WTC11 (cell line): ENCODE measurements around the gene DMGDH. TPM values are rescaled to one million over a fixed set of nuclear protein-coding genes. Genes with fewer than 3 reads are reported as not detected.

Experiments used
- ATAC-seq: fragments of 200-7000 bp; cut with Tn5 transposase; 2 replicates; pipeline ENCODE4 v1.10.0; 2021; ENCODE audit warnings: mild to moderate bottlenecking, moderate library complexity
- CTCF ChIA-PET: fragments of 300-600 bp; sonication (Branson Sonifier 250); formaldehyde crosslinking; loops from one replicate; lab custom pipeline; 2021; ENCODE audit warnings: antibody characterized with exemption; lab: Charles Lee
- POLR2A ChIA-PET: fragments of 350-600 bp; sonication (Branson Sonifier 250); formaldehyde crosslinking; loops from one replicate; lab custom pipeline; 2021; ENCODE audit warnings: antibody characterized with exemption; lab: Charles Lee
- DNase-seq: peaks from one replicate; pipeline ENCODE4 v3.0.0; 2021; ENCODE audit warnings: low spot score
- H3K27ac Mint-ChIP-seq: 2 replicates; pipeline ENCODE4 v1.8.0; 2021; ENCODE audit warnings: mixed read lengths
- H3K27me3 Mint-ChIP-seq: 2 replicates; pipeline ENCODE4 v1.8.0; 2021; ENCODE audit warnings: low read depth, mild to moderate bottlenecking, moderate library complexity, mixed read lengths
- H3K36me3 Mint-ChIP-seq: 2 replicates; pipeline ENCODE4 v1.8.0; 2021; ENCODE audit warnings: mixed read lengths
- H3K4me1 Mint-ChIP-seq: 2 replicates; pipeline ENCODE4 v1.8.0; 2022; ENCODE audit warnings: mixed read lengths
- H3K4me3 Mint-ChIP-seq: 2 replicates; pipeline ENCODE4 v1.8.0; 2021; ENCODE audit warnings: mild to moderate bottlenecking, moderate library complexity, mixed read lengths
- H3K9me3 Mint-ChIP-seq: 2 replicates; pipeline ENCODE4 v1.8.0; 2021; ENCODE audit warnings: mixed read lengths
- AR ChIP-seq: fragments of 250-450 bp; sonication (Bioruptor Pico); IDR thresholded peaks from 2 replicates; pipeline ENCODE4 v1.9.0; 2021; ENCODE audit warnings: mild to moderate bottlenecking
- ATF3 ChIP-seq: sonication (generic); formaldehyde crosslinking; conservative IDR thresholded peaks from 2 replicates; pipeline ENCODE4 v1.8.1; 2022; ENCODE audit warnings: mild to moderate bottlenecking, missing genetic modification reagents
- ATF6 ChIP-seq: sonication (generic); formaldehyde crosslinking; IDR thresholded peaks from 2 replicates; pipeline ENCODE4 v1.8.1; 2023; ENCODE audit warnings: mild to moderate bottlenecking, missing genetic modification reagents
- CDX4 ChIP-seq: fragments of 250-450 bp; sonication (Bioruptor Pico); IDR thresholded peaks from 2 replicates; pipeline ENCODE4 v1.9.0; 2021; ENCODE audit warnings: moderate library complexity, mild to moderate bottlenecking, inconsistent platforms, borderline replicate concordance
- FOXK1 ChIP-seq: sonication (generic); formaldehyde crosslinking; IDR thresholded peaks from 2 replicates; pipeline ENCODE4 v1.8.0; 2022; ENCODE audit warnings: mild to moderate bottlenecking, moderate library complexity, missing genetic modification reagents
- FOXP4 ChIP-seq: sonication (generic); formaldehyde crosslinking; IDR thresholded peaks from 2 replicates; pipeline ENCODE4 v1.8.0; 2022; ENCODE audit warnings: mild to moderate bottlenecking, missing genetic modification reagents
- HMGA2 ChIP-seq: fragments of 250-450 bp; sonication (Bioruptor Pico); IDR thresholded peaks from 2 replicates; pipeline ENCODE4 v1.4.0; 2021; ENCODE audit warnings: mild to moderate bottlenecking, moderate library complexity
- NFATC4 ChIP-seq: fragments of 250-450 bp; sonication (Bioruptor Pico); IDR thresholded peaks from 2 replicates; pipeline ENCODE4 v1.9.0; 2021; ENCODE audit warnings: mild to moderate bottlenecking
- NFE2L1 ChIP-seq: sonication (generic); formaldehyde crosslinking; IDR thresholded peaks from 2 replicates; pipeline ENCODE4 v1.8.1; 2023; ENCODE audit warnings: missing genetic modification reagents
- NR3C1 ChIP-seq: sonication (generic); formaldehyde crosslinking; conservative IDR thresholded peaks from 2 replicates; pipeline ENCODE4 v1.8.1; 2023; ENCODE audit warnings: low read depth, mild to moderate bottlenecking, missing genetic modification reagents
- PRRX2 ChIP-seq: fragments of 250-450 bp; sonication (Bioruptor Pico); IDR thresholded peaks from 2 replicates; pipeline ENCODE4 v1.8.0; 2021; ENCODE audit warnings: mild to moderate bottlenecking
- SMAD3 ChIP-seq: sonication (generic); formaldehyde crosslinking; IDR thresholded peaks from 2 replicates; pipeline ENCODE4 v1.8.0; 2022; ENCODE audit warnings: missing genetic modification reagents, mild to moderate bottlenecking, borderline replicate concordance
- SOX15 ChIP-seq: fragments of 250-450 bp; sonication (Bioruptor Pico); IDR thresholded peaks from 2 replicates; pipeline ENCODE4 v1.9.0; 2021; ENCODE audit warnings: mild to moderate bottlenecking
- TEAD1 ChIP-seq: sonication (generic); formaldehyde crosslinking; IDR thresholded peaks from 2 replicates; pipeline ENCODE4 v1.8.0; 2022; ENCODE audit warnings: mild to moderate bottlenecking, missing genetic modification reagents
- TP53 ChIP-seq: sonication (generic); formaldehyde crosslinking; IDR thresholded peaks from 2 replicates; pipeline ENCODE4 v1.8.1; 2023; ENCODE audit warnings: mild to moderate bottlenecking, missing genetic modification reagents
- USF1 ChIP-seq: sonication (generic); formaldehyde crosslinking; IDR thresholded peaks from 2 replicates; pipeline ENCODE4 v1.8.0; 2022; ENCODE audit warnings: mild to moderate bottlenecking, missing genetic modification reagents
- ZBTB21 ChIP-seq: sonication (generic); formaldehyde crosslinking; IDR thresholded peaks from 2 replicates; pipeline ENCODE4 v1.8.1; 2023; ENCODE audit warnings: mild to moderate bottlenecking, missing genetic modification reagents, borderline replicate concordance
- ZBTB43 ChIP-seq: sonication (generic); formaldehyde crosslinking; IDR thresholded peaks from 2 replicates; pipeline ENCODE4 v1.8.1; 2023; ENCODE audit warnings: mild to moderate bottlenecking, missing genetic modification reagents
- ZNF425 ChIP-seq: fragments of 250-450 bp; sonication (Bioruptor Pico); conservative IDR thresholded peaks from 2 replicates; pipeline ENCODE4 v1.9.0; 2021; ENCODE audit warnings: mild to moderate bottlenecking
- ZNF512 ChIP-seq: sonication (generic); formaldehyde crosslinking; IDR thresholded peaks from 2 replicates; pipeline ENCODE4 v1.8.1; 2022; ENCODE audit warnings: missing genetic modification reagents, borderline replicate concordance
- total RNA-seq: library from RNA; stranded (reverse); gene quantifications from 3 replicates; pipeline ENCODE4 v1.2.3, GENCODE V29; 2021

The DMGDH gene
- total RNA-seq, 1 experiment from 2014 or later = 0.35 TPM

- TF ChIP-seq ZNF512 = no peak
Measured at GRCh38 chr5:79011219-79011836, 58.1 kb downstream of the DMGDH start (continued).

- Mint-ChIP-seq H3K36me3 (peaks cover 6% of the 10 kb centered on the region), H3K4me1 (no peaks in the 10 kb centered on the region), H3K27ac (no peak overlapping the region)
- ATAC-seq = peak; percentile 91
- TF ChIP-seq TEAD1 (CRISPR knock-in tag) (no peak), ATF3 (CRISPR knock-in tag) (no peak), AR (CRISPR knock-in tag) (no peak), FOXP4 (no peak), SMAD3 (CRISPR knock-in tag) (no peak), ATF6 (no peak), NFE2L1 (no peak), FOXK1 (CRISPR knock-in tag) (no peak), PRRX2 (no peak), ZBTB21 (CRISPR knock-in tag) (no peak), NR3C1 (CRISPR knock-in tag) (no peak), TP53 (no peak), NFATC4 (CRISPR knock-in tag) (no peak), HMGA2 (no peak), ZNF425 (CRISPR knock-in tag) (no peak), CDX4 (CRISPR knock-in tag) (no peak), SOX15 (CRISPR knock-in tag) (no peak), USF1 (no peak), ZBTB43 (CRISPR knock-in tag) (no peak)
- TF ChIP-seq, all 79 proteins: peak for 0
- POLR2A ChIA-PET = no interaction called here
- CTCF ChIA-PET = interaction anchor here (0.6 to 1.2 kb wide), 6 partner anchors 12 to 118 kb away, joined by 3 to 15 read pairs (median 4); partner anchors contain the start of gene ARSB
- Mint-ChIP-seq H3K4me3 (no peak overlapping the region), H3K9me3 (peaks cover 21% of the 10 kb centered on the region), H3K27me3 (no peaks in the 10 kb centered on the region)
- peak; percentile 28 for DNase-seq
Measured at GRCh38 chr5:79008362-79008761, 61.1 kb downstream of the DMGDH start.
